Measurements from ENCODE around the gene PTPN14.
"Not testable (repeated sequence)": the region's sequence is repeated elsewhere in the genome, so short reads cannot be mapped to it uniquely, and the experiment has no call there.

The PTPN14 gene

GRCh38 chr1:214584805-214585766 is 33.7 kb upstream of the PTPN14 start:
- in situ Hi-C loops (cut with MboI; ENCODE audit: low sequenced_read_pairs, unreplicated experiment) = loop anchor here (10.0 kb wide), 1 partner anchor 250 kb away; no protein-coding TSS in a partner anchor
- TF ChIP-seq, protein P1, sequence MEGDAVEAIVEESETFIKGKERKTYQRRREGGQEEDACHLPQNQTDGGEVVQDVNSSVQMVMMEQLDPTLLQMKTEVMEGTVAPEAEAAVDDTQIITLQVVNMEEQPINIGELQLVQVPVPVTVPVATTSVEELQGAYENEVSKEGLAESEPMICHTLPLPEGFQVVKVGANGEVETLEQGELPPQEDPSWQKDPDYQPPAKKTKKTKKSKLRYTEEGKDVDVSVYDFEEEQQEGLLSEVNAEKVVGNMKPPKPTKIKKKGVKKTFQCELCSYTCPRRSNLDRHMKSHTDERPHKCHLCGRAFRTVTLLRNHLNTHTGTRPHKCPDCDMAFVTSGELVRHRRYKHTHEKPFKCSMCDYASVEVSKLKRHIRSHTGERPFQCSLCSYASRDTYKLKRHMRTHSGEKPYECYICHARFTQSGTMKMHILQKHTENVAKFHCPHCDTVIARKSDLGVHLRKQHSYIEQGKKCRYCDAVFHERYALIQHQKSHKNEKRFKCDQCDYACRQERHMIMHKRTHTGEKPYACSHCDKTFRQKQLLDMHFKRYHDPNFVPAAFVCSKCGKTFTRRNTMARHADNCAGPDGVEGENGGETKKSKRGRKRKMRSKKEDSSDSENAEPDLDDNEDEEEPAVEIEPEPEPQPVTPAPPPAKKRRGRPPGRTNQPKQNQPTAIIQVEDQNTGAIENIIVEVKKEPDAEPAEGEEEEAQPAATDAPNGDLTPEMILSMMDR (IDR thresholded peaks at IDR 0.05; ENCODE audit: borderline replicate concordance, control extremely low read depth, extremely low read depth, insufficient read depth, missing control alignments) = peak; percentile 17
- DNase-seq (ENCODE audit: low spot score) = no peak

DNA sequence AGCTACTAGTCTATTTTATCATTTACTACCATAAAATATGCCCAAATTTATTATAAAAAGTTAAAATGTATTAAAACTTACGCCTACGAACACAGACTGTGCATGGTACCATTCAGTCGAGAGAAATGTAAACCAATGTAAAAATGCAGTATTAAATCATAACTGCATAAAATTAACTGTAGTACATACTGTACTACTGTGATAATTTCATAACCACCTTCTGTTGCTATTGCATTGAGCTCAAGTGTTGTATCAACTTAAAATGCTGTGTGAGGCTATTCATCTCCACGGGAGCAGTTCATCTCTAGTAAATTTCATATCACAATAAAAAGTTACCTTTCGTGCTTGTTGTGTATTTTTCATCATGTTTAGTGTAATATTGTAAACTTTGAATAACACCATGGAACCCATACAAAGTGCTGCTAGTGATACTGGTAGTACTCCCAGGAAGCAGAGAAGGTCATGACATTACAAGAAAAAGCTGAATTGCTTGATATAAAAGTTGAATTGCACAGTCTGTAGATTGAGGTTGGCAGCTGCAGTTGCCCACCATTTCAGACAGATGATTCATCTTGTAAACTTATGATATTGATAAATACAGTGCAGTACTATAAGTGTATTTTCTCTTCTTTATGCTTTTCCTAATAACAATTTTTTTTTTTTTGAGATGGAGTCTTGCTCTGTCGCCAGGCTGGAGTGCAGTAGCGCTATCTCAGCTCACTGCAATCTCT is 32.6 kb upstream of the PTPN14 start:
- in situ Hi-C loops (cut with MboI; ENCODE audit: low sequenced_read_pairs, unreplicated experiment) = loop anchor here (10.0 kb wide), 1 partner anchor 249 kb away; no protein-coding TSS in a partner anchor
- no peak for DNase-seq (ENCODE audit: low spot score)
- TF ChIP-seq, protein P1 (IDR thresholded peaks at IDR 0.05; ENCODE audit: borderline replicate concordance, control extremely low read depth, extremely low read depth, insufficient read depth, missing control alignments) = no peak

GRCh38 chr1:214583113-214583512 is 31.7 kb upstream of the PTPN14 start:
- TF ChIP-seq, protein P1 (IDR thresholded peaks at IDR 0.05; ENCODE audit: borderline replicate concordance, control extremely low read depth, extremely low read depth, insufficient read depth, missing control alignments) = no peak
- DNase-seq (ENCODE audit: low spot score) = no peak
- in situ Hi-C loops (cut with MboI; ENCODE audit: low sequenced_read_pairs, unreplicated experiment) = loop anchor here (10.0 kb wide), 1 partner anchor 248 kb away; no protein-coding TSS in a partner anchor

- TF ChIP-seq, protein P1 (IDR thresholded peaks at IDR 0.05; ENCODE audit: borderline replicate concordance, control extremely low read depth, extremely low read depth, insufficient read depth, missing control alignments) = no peak
- in situ Hi-C loops (cut with MboI; ENCODE audit: low sequenced_read_pairs, unreplicated experiment) = loop anchor here (10.0 kb wide), 1 partner anchor 248 kb away; no protein-coding TSS in a partner anchor
These were observed 31.0 kb upstream of the PTPN14 start for GRCh38 chr1:214582289-214582891.

DNA sequence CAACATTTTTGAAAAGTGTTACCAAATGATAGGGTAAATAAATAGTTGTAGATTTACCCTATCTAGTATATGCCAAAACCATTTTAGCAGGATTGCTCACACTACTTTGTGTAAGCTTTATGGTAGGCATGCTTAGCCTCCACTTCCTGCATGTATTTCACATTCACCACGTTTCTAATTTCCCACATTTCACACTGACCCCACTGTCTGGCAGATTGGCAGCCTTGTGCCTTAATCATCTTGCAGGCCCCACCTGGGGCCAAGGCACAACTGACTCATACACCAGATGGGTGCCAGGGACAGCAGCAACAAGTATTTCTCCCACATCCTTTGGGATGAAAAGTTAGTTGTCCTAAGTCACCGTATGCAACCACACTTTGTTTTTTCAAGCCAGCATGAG is 30.4 kb upstream of the PTPN14 start:
- in situ Hi-C loops (cut with MboI; ENCODE audit: low sequenced_read_pairs, unreplicated experiment) = loop anchor here (10.0 kb wide), 1 partner anchor 247 kb away; no protein-coding TSS in a partner anchor
- TF ChIP-seq, protein P1 (IDR thresholded peaks at IDR 0.05; ENCODE audit: borderline replicate concordance, control extremely low read depth, extremely low read depth, insufficient read depth, missing control alignments) = no peak
- DNase-seq (ENCODE audit: low spot score) = no peak

More at GRCh38 chr1:214582289-214582891, 31.0 kb upstream of the PTPN14 start:
- no peak for DNase-seq (ENCODE audit: low spot score)

DNA sequence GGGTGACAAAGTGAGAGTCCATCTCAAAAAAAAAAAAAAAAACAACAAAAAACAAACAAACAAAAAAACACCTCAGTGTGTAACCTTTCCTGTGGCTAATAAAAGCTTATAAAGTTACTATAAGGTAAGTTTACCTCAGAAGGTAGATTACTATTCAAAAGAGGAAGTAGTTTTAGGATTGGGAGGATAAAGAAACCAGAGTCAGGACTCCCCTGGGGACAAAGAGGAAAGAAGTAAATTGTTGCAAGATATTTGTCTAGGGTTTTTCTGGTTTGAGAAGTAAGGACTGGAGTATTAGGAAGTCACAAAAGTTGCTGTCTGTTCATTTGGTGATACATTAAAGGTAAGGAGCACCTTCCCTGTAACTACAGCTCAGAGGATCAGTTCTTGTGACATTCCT is 27.8 kb upstream of the PTPN14 start:
- TF ChIP-seq, protein P1 (IDR thresholded peaks at IDR 0.05; ENCODE audit: borderline replicate concordance, control extremely low read depth, extremely low read depth, insufficient read depth, missing control alignments) = no peak
- in situ Hi-C loops (cut with MboI; ENCODE audit: low sequenced_read_pairs, unreplicated experiment) = no loop called here
- no peak for DNase-seq (ENCODE audit: low spot score)

- DNase-seq (ENCODE audit: low spot score); in situ Hi-C loops (cut with MboI; ENCODE audit: low sequenced_read_pairs, unreplicated experiment): not testable (repeated sequence)
These were observed 24.7 kb upstream of the PTPN14 start for GRCh38 chr1:214576120-214576519.
